ENCODE results near the gene NFIC. TPM values are rescaled to one million over a fixed set of nuclear protein-coding genes. Genes with fewer than 3 reads are reported as not detected.
A peak's percentile ranks its signal among the peaks of the same experiment; 100 is the strongest.

NFIC gene
- total RNA-seq, 1 experiment from 2014 or later: 8.0 TPM

DNA sequence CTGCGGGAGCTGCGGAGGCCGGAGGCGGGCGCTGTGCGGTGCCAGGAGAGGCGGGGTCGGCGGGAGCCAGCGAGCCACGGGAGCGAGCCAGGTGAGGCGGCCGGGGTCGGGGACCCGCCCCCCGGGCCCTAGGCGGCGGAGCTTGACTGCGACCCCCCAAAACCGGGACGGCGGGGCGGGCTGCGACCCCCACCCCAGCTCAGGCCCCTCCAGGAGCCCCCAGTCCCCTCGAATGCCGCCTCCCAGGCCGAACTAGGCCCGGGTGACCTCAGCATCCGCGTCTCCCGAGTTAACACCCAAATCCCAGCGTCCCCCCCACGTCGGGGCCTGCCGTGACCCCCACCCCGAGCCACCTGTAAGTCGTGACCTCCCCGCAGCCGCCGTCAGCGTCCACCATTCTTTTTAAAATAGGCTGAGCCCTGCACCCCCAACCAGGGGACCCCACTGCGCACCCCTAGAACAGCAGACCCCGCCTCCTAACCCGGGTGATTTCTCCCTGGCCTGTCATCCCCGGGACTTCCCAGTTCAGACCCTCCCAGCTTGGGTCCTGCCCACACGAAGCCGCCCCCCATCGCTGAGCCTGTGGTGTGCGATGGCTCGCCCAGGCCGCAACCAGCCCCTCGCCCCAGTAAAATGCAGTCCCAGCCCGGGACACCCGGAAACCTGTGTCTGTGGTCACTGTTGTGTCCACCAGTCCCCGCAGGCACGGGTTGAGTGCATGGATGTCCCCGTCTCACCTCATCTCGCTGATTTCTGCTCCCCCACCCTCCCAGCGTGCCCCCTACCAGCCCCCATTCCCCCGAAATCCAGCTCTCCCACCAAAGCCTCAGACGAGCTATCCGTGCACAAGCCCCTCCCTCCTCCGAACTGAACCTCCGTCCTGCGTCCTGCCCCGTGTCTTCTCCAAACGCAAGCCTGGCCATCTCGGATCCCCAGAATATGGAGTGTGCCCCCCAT, 140.3 kb downstream of the NFIC start:
- H3K23me2 ChIP-seq (ENCODE audit: insufficient read length, low read depth, low read length, poor library complexity, severe bottlenecking): peaks cover 15% of the 10 kb centered on the region
- H3K9me3 ChIP-seq (ENCODE audit: control insufficient read depth, low read depth, low read length): no peaks in the 10 kb centered on the region
- H3K79me2 ChIP-seq (ENCODE audit: insufficient read depth, low read length): peaks cover 1% of the 10 kb centered on the region; the same call in 1 of the 2 replicates
- H3K4me3 Mint-ChIP-seq: peak overlapping the region; percentile 79 to 93
- no peak overlapping the region for H4K8ac ChIP-seq (replicated peaks; ENCODE audit: insufficient read length, low read depth, low read length)
- H3K27me3 Mint-ChIP-seq (ENCODE audit: low read depth): no peaks in the 10 kb centered on the region
- no peak overlapping the region; the same call in 1 of the 2 replicates for H3K14ac ChIP-seq (ENCODE audit: insufficient read depth, low read length)
- no peak overlapping the region for H2AK5ac ChIP-seq (ENCODE audit: insufficient read length, low read length)
- H3K4me2 ChIP-seq (ENCODE audit: insufficient read depth, insufficient read length, low read length): peak overlapping the region; percentile 86
- H2BK5ac ChIP-seq (ENCODE audit: insufficient read length, low read length): no peak overlapping the region
- H3K4me1 ChIP-seq (ENCODE audit: insufficient read depth, low read length): no peaks in the 10 kb centered on the region
- H2BK12ac ChIP-seq (ENCODE audit: insufficient read length, low read depth, low read length): no peak overlapping the region
- no peak overlapping the region for H2AFZ ChIP-seq (ENCODE audit: low read length)
- no peaks in the 10 kb centered on the region; a peak in 1 of 5 replicates for H3K9me3 Mint-ChIP-seq
- WGBS (ENCODE audit: extremely low coverage, insufficient read length, low lambda C conversion rate): no CpG with 5 or more reads among the region's 69 CpGs
- H3K36me3 Mint-ChIP-seq (ENCODE audit: insufficient read depth in 1 of 3, low read depth in 3 of 3): peaks cover 10 to 30% (median 19%) of the 10 kb centered on the region in 3 experiments; a peak in 6 of 7 replicates
- no peak for DNase-seq
- no peak overlapping the region for H2BK20ac ChIP-seq (ENCODE audit: low read depth, low read length, poor library complexity, severe bottlenecking)
- H3K4ac ChIP-seq (ENCODE audit: low read depth, low read length): no peak overlapping the region
- H3K18ac ChIP-seq (ENCODE audit: insufficient read length, low read depth, low read length): peak overlapping the region; percentile 43
- TF ChIP-seq, protein P1, sequence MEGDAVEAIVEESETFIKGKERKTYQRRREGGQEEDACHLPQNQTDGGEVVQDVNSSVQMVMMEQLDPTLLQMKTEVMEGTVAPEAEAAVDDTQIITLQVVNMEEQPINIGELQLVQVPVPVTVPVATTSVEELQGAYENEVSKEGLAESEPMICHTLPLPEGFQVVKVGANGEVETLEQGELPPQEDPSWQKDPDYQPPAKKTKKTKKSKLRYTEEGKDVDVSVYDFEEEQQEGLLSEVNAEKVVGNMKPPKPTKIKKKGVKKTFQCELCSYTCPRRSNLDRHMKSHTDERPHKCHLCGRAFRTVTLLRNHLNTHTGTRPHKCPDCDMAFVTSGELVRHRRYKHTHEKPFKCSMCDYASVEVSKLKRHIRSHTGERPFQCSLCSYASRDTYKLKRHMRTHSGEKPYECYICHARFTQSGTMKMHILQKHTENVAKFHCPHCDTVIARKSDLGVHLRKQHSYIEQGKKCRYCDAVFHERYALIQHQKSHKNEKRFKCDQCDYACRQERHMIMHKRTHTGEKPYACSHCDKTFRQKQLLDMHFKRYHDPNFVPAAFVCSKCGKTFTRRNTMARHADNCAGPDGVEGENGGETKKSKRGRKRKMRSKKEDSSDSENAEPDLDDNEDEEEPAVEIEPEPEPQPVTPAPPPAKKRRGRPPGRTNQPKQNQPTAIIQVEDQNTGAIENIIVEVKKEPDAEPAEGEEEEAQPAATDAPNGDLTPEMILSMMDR (conservative IDR thresholded peaks at IDR 0.05): no peak
- peak overlapping the region; percentile 41 for H3K9ac ChIP-seq (ENCODE audit: extremely low read depth, insufficient read length, low read length)
- peaks cover 16 to 40% of the 10 kb centered on the region in 2 experiments for H3K4me1 Mint-ChIP-seq
- no peak overlapping the region for H3K23ac ChIP-seq (ENCODE audit: insufficient read length, low read depth, low read length)
- no peak overlapping the region for H4K91ac ChIP-seq (ENCODE audit: insufficient read length, low read depth, low read length)
- H4K20me1 ChIP-seq (ENCODE audit: control insufficient read depth, insufficient read depth, insufficient read length): no peaks in the 10 kb centered on the region
- H2BK120ac ChIP-seq (ENCODE audit: low read depth, low read length, poor library complexity, severe bottlenecking): no peak overlapping the region
- no peak overlapping the region for H3K56ac ChIP-seq (ENCODE audit: insufficient read length, low read depth, low read length)
- H3K79me1 ChIP-seq (ENCODE audit: insufficient read depth, low read depth, low read length, poor library complexity, severe bottlenecking): no peaks in the 10 kb centered on the region
- H3K27ac ChIP-seq (ENCODE audit: insufficient read length, low read depth, low read length): no peak overlapping the region
- no peak overlapping the region for H4K5ac ChIP-seq (ENCODE audit: insufficient read length, low read depth, low read length)
- no peak overlapping the region for H2BK15ac ChIP-seq (ENCODE audit: low read depth, low read length)
- no peaks in the 10 kb centered on the region for H3K27me3 ChIP-seq (ENCODE audit: insufficient read depth, low read length)
- H3K27ac Mint-ChIP-seq: peak overlapping the region in 1 of 3 experiments; percentile 87; a peak in 2 of 7 replicates
- H3T11ph ChIP-seq (ENCODE audit: low read length): no peak overlapping the region
